Smooth muscle cell (in vitro differentiated cells): Measurements from ENCODE around the gene HOOK1. TPM values are rescaled to one million over a fixed set of nuclear protein-coding genes. Genes with fewer than 3 reads are reported as not detected.
"Not testable (repeated sequence)": the region's sequence is repeated elsewhere in the genome, so short reads cannot be mapped to it uniquely, and the experiment has no call there.

Experiments
- DNase-seq: peaks from one replicate; lab custom pipeline; 2025; ENCODE audit not compliant: unreplicated experiment; lab: John Stamatoyannopoulos, UW
- H2AFZ ChIP-seq: fragments of 200-600 bp; sonication (generic); 2 replicates; pipeline ENCODE4 v1.6.0; 2016; ENCODE audit warnings: antibody characterized with exemption, low read depth, mild to moderate bottlenecking
- H3F3A ChIP-seq: fragments of 200-600 bp; sonication (generic); 2 replicates; pipeline ENCODE4 v1.6.0; 2017; ENCODE audit warnings: antibody characterized with exemption, low read depth
- H3K27ac ChIP-seq: fragments of 200-600 bp; sonication (generic); 2 replicates; pipeline ENCODE4 v1.5.1; 2016; ENCODE audit warnings: low read depth, mild to moderate bottlenecking
- H3K27me3 ChIP-seq: fragments of 200-600 bp; sonication (generic); 2 replicates; pipeline ENCODE4 v1.6.1; 2016; ENCODE audit warnings: low read depth, mild to moderate bottlenecking
- H3K36me3 ChIP-seq: fragments of 200-600 bp; sonication (generic); 2 replicates; pipeline ENCODE4 v1.5.1; 2016; ENCODE audit warnings: low read depth
- H3K4me1 ChIP-seq: fragments of 200-600 bp; sonication (generic); 2 replicates; pipeline ENCODE4 v1.5.1; 2016; ENCODE audit warnings: low read depth
- H3K4me2 ChIP-seq: fragments of 200-600 bp; sonication (generic); 2 replicates; pipeline ENCODE4 v1.6.0; 2016; ENCODE audit warnings: mild to moderate bottlenecking
- H3K4me3 ChIP-seq: fragments of 200-600 bp; sonication (generic); 2 replicates; pipeline ENCODE4 v1.5.1; 2016; ENCODE audit warnings: mild to moderate bottlenecking
- H3K79me2 ChIP-seq: fragments of 200-600 bp; sonication (generic); 2 replicates; pipeline ENCODE4 v1.6.0; 2016; ENCODE audit warnings: low read depth, mild to moderate bottlenecking
- H3K9ac ChIP-seq: fragments of 200-600 bp; sonication (generic); 2 replicates; pipeline ENCODE4 v1.6.0; 2016; ENCODE audit warnings: low read depth
- H3K9me3 ChIP-seq: fragments of 200-600 bp; sonication (generic); replicated peaks from 2 replicates; pipeline ENCODE4 v1.5.1; 2016; ENCODE audit warnings: low read depth
- H4K20me1 ChIP-seq: fragments of 200-600 bp; sonication (generic); 2 replicates; pipeline ENCODE4 v1.6.0; 2016; ENCODE audit warnings: low read depth
- WGBS: methylation state at CpG from one replicate; pipeline ENCODE4 v1.1.7; 2016; ENCODE audit warnings: low lambda C conversion rate; 5-methylcytosine and 5-hydroxymethylcytosine counted together
- polyA plus RNA-seq: library from polyadenylated mRNA; unstranded; fragments of >200 nt; fragmentation: Nextera tagmentation; extraction: Ambion mirVana; gene quantifications from 2 replicates; pipeline ENCODE4 v1.2.1, GENCODE V29; 2016
- total RNA-seq: library from RNA; depleted of rRNA; stranded (reverse); fragments of >200 nt; gene quantifications from 2 replicates; pipeline ENCODE4 v1.2.3, GENCODE V29; 2014
- TF ChIP-seq, protein P1 (sequence below): fragments of 200-600 bp; sonication (generic); IDR thresholded peaks from 2 replicates; pipeline ENCODE4 v1.5.1; 2017; ENCODE audit warnings: borderline replicate concordance, mild to moderate bottlenecking, antibody characterized with exemption; ENCODE audit not compliant: insufficient read depth, poor library complexity, severe bottlenecking

Gene HOOK1
- total and polyA plus RNA-seq, 2 experiments from 2014 or later, result 0.80 to 5.2 TPM

DNA sequence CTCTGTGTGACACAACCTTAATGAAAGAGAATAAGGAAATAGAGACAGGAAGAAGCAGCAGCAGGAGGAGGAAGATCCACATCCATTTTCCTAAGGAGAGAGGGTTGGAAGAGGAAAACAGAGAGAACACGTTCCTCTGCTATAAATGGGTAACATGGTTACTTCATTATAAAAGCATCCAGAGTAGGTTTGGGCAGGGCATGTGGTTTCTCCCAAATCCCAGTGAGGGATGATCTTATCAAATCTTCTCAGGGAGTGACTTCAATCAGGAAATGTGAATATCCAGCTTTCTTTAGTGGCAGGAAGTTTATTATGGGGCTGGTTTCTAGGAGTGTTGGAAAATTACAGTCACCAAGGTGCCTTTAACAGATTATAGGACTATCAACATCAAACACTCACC lies 100.8 kb downstream of the HOOK1 start:
- no peaks in the 10 kb centered on the region for H3F3A ChIP-seq
- no peak for DNase-seq
- H3K4me1 ChIP-seq, result no peaks in the 10 kb centered on the region
- no peaks in the 10 kb centered on the region for H3K27me3 ChIP-seq
- no peak overlapping the region for H2AFZ ChIP-seq
- H3K9me3 ChIP-seq, result no peaks in the 10 kb centered on the region
- H3K9ac ChIP-seq, result no peak overlapping the region
- TF ChIP-seq, protein P1, sequence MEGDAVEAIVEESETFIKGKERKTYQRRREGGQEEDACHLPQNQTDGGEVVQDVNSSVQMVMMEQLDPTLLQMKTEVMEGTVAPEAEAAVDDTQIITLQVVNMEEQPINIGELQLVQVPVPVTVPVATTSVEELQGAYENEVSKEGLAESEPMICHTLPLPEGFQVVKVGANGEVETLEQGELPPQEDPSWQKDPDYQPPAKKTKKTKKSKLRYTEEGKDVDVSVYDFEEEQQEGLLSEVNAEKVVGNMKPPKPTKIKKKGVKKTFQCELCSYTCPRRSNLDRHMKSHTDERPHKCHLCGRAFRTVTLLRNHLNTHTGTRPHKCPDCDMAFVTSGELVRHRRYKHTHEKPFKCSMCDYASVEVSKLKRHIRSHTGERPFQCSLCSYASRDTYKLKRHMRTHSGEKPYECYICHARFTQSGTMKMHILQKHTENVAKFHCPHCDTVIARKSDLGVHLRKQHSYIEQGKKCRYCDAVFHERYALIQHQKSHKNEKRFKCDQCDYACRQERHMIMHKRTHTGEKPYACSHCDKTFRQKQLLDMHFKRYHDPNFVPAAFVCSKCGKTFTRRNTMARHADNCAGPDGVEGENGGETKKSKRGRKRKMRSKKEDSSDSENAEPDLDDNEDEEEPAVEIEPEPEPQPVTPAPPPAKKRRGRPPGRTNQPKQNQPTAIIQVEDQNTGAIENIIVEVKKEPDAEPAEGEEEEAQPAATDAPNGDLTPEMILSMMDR, result no peak
- H3K27ac ChIP-seq, result peak overlapping the region; percentile 16
- H4K20me1 ChIP-seq, result no peaks in the 10 kb centered on the region
- peak overlapping the region; percentile 52 for H3K4me2 ChIP-seq
- no peak overlapping the region for H3K4me3 ChIP-seq
- H3K36me3 ChIP-seq, result no peaks in the 10 kb centered on the region
- H3K79me2 ChIP-seq, result no peaks in the 10 kb centered on the region
- WGBS, result 25% methylated on average over 1 of the region's 1 CpG

DNA sequence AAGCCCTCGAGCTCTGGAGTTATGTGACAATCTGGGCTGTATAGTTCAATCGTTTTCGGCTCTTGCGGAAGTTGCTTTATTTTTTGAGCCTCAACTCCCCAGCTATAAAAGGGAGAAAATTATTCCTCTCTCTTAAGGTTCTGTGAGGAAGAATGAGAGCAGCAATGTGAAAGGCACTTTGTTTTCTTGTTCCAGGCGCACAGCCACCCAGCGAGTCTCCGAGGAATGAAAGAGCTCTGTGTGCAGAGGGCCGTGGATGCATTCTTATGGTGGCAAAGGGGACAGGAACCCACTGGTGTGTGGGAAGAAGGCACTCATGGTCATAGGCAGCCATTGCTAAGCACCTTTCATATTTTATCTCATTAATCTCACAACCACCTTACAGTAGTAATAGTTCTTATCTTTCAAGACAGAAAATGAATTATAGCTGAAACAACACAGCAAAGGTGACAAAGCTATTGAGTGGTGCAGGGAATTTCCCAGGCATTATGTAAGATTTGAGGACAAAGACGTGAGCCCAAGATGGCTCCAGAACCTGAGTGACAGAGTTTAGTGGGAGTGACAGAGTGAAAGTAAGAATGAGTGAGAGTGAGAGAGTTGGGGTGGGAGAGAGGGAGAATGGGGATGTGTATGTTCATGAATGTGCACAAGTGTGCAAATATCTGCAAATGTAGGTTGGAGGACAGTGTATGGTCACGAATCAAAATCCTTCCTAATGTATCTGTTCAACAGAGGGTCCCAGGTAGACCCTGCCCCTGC lies 102.5 kb downstream of the HOOK1 start:
- TF ChIP-seq, protein P1, result no peak

DNA sequence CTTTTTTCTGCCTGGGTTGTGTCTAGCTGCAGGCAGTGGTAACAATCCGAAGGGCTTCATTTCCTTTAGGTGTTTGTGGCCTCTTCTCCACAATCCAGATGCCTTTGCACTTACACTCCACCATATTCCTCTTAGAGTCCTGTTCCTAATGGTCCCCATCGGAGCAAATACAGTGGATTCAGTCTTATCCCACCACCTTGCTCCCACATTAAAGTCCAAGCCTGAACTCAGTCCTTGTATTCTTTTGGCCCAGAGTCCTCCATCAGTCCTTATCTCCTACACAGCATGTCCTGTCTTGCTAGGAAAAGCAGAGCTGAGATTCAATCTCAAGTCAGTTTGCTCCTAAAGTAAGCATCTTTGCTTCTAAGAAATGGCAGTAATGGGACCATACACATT lies 103.0 kb downstream of the HOOK1 start:
- no peak overlapping the region for H3K4me2 ChIP-seq
- no peak for DNase-seq
- H3K4me3 ChIP-seq, result no peak overlapping the region
- H3K4me1 ChIP-seq, result no peaks in the 10 kb centered on the region
- no peak overlapping the region for H3K9ac ChIP-seq
- H2AFZ ChIP-seq, result no peak overlapping the region
- no peak overlapping the region for H3K27ac ChIP-seq
- no peaks in the 10 kb centered on the region for H3F3A ChIP-seq
- TF ChIP-seq, protein P1, result no peak
- no peaks in the 10 kb centered on the region for H3K79me2 ChIP-seq
- no peaks in the 10 kb centered on the region for H3K36me3 ChIP-seq
- WGBS, result 95% methylated on average over 2 of the region's 2 CpGs
- no peaks in the 10 kb centered on the region for H3K27me3 ChIP-seq
- no peaks in the 10 kb centered on the region for H4K20me1 ChIP-seq
- H3K9me3 ChIP-seq, result no peaks in the 10 kb centered on the region

More for the DNA sequence above, 102.5 kb downstream of the HOOK1 start:
- Histone ChIP-seq H3K4me1 (no peaks in the 10 kb centered on the region), H3K4me3 (no peak overlapping the region), H3K27me3 (no peaks in the 10 kb centered on the region), H3K9me3 (no peaks in the 10 kb centered on the region), H3K9ac (no peak overlapping the region), H2AFZ (no peak overlapping the region), H4K20me1 (no peaks in the 10 kb centered on the region), H3K4me2 (no peak overlapping the region), H3K27ac (no peak overlapping the region), H3F3A (no peaks in the 10 kb centered on the region), H3K36me3 (no peaks in the 10 kb centered on the region), H3K79me2 (no peaks in the 10 kb centered on the region)
- DNase-seq, result no peak
- WGBS, result 97% methylated on average over 10 of the region's 10 CpGs

DNA sequence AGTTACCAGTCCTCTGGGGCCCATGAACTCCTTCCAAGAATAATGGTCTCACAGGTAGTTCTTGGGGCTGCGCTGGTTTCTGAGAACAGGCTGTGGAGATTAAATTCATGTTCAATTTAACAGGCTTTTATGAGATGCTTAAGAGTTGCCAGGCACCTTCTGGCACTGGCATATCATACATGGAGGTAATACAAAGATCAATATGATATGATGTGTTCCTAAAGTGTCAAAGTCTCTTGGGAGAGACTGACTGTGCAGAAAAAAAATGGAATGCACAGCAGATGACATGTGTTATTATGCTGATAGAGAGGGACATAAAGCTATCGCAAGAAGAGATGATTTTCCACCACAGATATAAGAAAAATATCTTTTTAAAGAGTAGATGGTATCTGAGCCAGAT lies 105.0 kb downstream of the HOOK1 start:
- H3K27ac ChIP-seq, result no peak overlapping the region
- no peaks in the 10 kb centered on the region for H4K20me1 ChIP-seq
- H3K27me3 ChIP-seq, result no peaks in the 10 kb centered on the region
- H3K36me3 ChIP-seq, result no peaks in the 10 kb centered on the region
- no peaks in the 10 kb centered on the region for H3F3A ChIP-seq
- H3K79me2 ChIP-seq, result no peaks in the 10 kb centered on the region
- H3K9me3 ChIP-seq, result peaks cover 2% of the 10 kb centered on the region
- no peak overlapping the region for H3K9ac ChIP-seq
- no peak overlapping the region for H3K4me3 ChIP-seq
- no peak for DNase-seq
- TF ChIP-seq, protein P1, result no peak
- H3K4me1 ChIP-seq, result no peaks in the 10 kb centered on the region
- WGBS, result 64% methylated on average over 2 of the region's 2 CpGs
- no peak overlapping the region for H2AFZ ChIP-seq
- no peak overlapping the region for H3K4me2 ChIP-seq

DNA sequence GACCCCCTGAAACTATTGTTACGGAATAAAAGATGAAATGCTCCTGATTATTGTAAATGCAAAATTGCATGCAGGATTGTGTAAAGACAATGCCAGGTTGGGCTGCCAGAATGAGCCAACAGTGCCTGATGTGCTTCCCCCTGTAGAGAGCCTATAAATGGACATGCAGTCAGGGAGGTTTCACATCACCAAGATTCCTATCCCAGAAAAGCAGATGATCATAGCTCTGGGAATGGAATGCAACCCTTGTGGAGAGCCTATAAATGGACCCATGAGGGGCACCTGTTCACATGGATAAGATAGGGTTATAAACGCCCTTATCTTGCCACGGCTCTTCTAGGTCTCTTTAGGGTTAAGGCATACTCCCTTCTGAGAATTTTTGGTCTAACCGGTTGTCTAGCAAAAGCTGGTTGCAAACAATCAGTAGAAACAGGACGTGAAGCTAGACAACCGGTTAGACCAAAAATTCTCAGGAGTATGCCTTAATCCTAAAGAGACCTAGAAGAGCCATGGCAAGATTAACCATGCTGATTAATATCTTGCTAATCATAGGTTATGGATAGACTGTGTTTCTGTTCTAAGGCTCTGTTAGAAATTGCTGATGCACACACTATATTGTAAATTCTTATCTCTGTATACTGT lies 106.6 kb downstream of the HOOK1 start:
- H2AFZ ChIP-seq, H4K20me1 ChIP-seq, H3K27me3 ChIP-seq, H3K27ac ChIP-seq, H3K4me1 ChIP-seq, H3K79me2 ChIP-seq, H3F3A ChIP-seq, H3K9me3 ChIP-seq, H3K4me2 ChIP-seq, H3K9ac ChIP-seq, DNase-seq, H3K4me3 ChIP-seq, H3K36me3 ChIP-seq: not testable (repeated sequence)
- WGBS, result 79% methylated on average over 6 of the region's 6 CpGs
